HEK293 (cell line): ENCODE results near the gene PHLDB1.
A peak's percentile ranks its signal among the peaks of the same experiment; 100 is the strongest.
"Not testable (repeated sequence)": the region's sequence is repeated elsewhere in the genome, so short reads cannot be mapped to it uniquely, and the experiment has no call there.

Experiments
- CTCF ChIA-PET: fragments of 350-600 bp; formaldehyde crosslinking; extraction: SDS; loops from one replicate; lab custom pipeline; 2021; ENCODE audit warnings: antibody characterized with exemption; lab: Yijun Ruan, JAX
- POLR2A ChIA-PET: fragments of 300-600 bp; formaldehyde crosslinking; extraction: SDS; loops from one replicate; lab custom pipeline; 2020; ENCODE audit warnings: antibody characterized with exemption, inconsistent platforms; lab: Yijun Ruan, JAX
- H3K27ac ChIP-seq: fragments of 200-500 bp; sonication (Bioruptor generic); 2 replicates; pipeline ENCODE4 v1.5.1; 2014; ENCODE audit warnings: low read depth, low read length, control low read depth, inconsistent platforms; ENCODE audit errors: extremely low read depth
- H3K36me3 ChIP-seq, 2 experiments: fragments of 200-500 bp in 1 of 2; sonication (Bioruptor generic) in 1 of 2; 1 replicate in 1 of 2; 2 replicates in 1 of 2; pipeline ENCODE4 v1.5.1; 2014 to 2017; ENCODE audit warnings: inconsistent platforms in 2 of 2, low read length in 2 of 2; ENCODE audit not compliant: control insufficient read depth in 2 of 2, insufficient read depth in 1 of 2
- H3K4me1 ChIP-seq: fragments of 200-500 bp; sonication (Bioruptor generic); 2 replicates; pipeline ENCODE4 v1.5.1; 2014; ENCODE audit warnings: mild to moderate bottlenecking, low read length, inconsistent platforms; ENCODE audit not compliant: control insufficient read depth, insufficient read depth
- H3K4me3 ChIP-seq: 2 replicates; pipeline ENCODE4 v1.5.1; 2011; ENCODE audit warnings: low read depth, mild to moderate bottlenecking, control low read depth, low read length, moderate library complexity
- H3K9me3 ChIP-seq: fragments of 200-500 bp; sonication (Bioruptor generic); 2 replicates; pipeline ENCODE4 v1.5.1; 2014; ENCODE audit warnings: low read depth, low read length, inconsistent platforms; ENCODE audit not compliant: control insufficient read depth, insufficient read depth
- GFI1B ChIP-seq: fragments of 450-650 bp; formaldehyde crosslinking; IDR thresholded peaks from 2 replicates; pipeline ENCODE4 v1.5.1; 2016; ENCODE audit warnings: missing biosample characterization, missing genetic modification characterization
- GLI2 ChIP-seq: fragments of 450-650 bp; formaldehyde crosslinking; IDR thresholded peaks from 2 replicates; pipeline ENCODE4; 2017; ENCODE audit warnings: missing biosample characterization, missing genetic modification characterization, low read depth, borderline replicate concordance
- MZF1 ChIP-seq: fragments of 450-650 bp; formaldehyde crosslinking; IDR thresholded peaks from 2 replicates; pipeline ENCODE4 v1.5.1; 2017; ENCODE audit warnings: missing biosample characterization, missing genetic modification characterization, borderline replicate concordance
- RBAK ChIP-seq: fragments of 450-650 bp; formaldehyde crosslinking; IDR thresholded peaks from 2 replicates; pipeline ENCODE4 v1.5.1; 2016; ENCODE audit warnings: missing biosample characterization, missing genetic modification characterization
- SP3 ChIP-seq: fragments of 450-650 bp; formaldehyde crosslinking; IDR thresholded peaks from 2 replicates; pipeline ENCODE4 v1.5.1; 2016; ENCODE audit warnings: missing biosample characterization, missing genetic modification characterization
- WT1 ChIP-seq: fragments of 450-650 bp; formaldehyde crosslinking; IDR thresholded peaks from 2 replicates; pipeline ENCODE4 v1.5.1; 2016; ENCODE audit warnings: missing biosample characterization, missing genetic modification characterization
- ZBTB1 ChIP-seq: fragments of 450-650 bp; formaldehyde crosslinking; IDR thresholded peaks from 2 replicates; pipeline ENCODE4 v1.5.1; 2016; ENCODE audit warnings: missing biosample characterization, missing genetic modification characterization
- ZBTB8A ChIP-seq: fragments of 450-650 bp; formaldehyde crosslinking; IDR thresholded peaks from 2 replicates; pipeline ENCODE4 v1.5.1; 2016; ENCODE audit warnings: missing biosample characterization, missing genetic modification characterization
- ZFP37 ChIP-seq: fragments of 450-650 bp; formaldehyde crosslinking; IDR thresholded peaks from 2 replicates; pipeline ENCODE4 v1.5.1; 2016; ENCODE audit warnings: missing biosample characterization, missing genetic modification characterization
- ZNF16 ChIP-seq: fragments of 450-650 bp; formaldehyde crosslinking; IDR thresholded peaks from 2 replicates; pipeline ENCODE4 v1.5.1; 2016; ENCODE audit warnings: low read depth, missing biosample characterization, missing genetic modification characterization
- ZNF19 ChIP-seq: fragments of 450-650 bp; formaldehyde crosslinking; IDR thresholded peaks from 2 replicates; pipeline ENCODE4; 2016; ENCODE audit warnings: missing biosample characterization, missing genetic modification characterization, low read depth
- ZNF266 ChIP-seq: fragments of 450-650 bp; formaldehyde crosslinking; IDR thresholded peaks from 2 replicates; pipeline ENCODE4 v1.5.1; 2016; ENCODE audit warnings: missing biosample characterization, missing genetic modification characterization, low read depth
- ZNF354C ChIP-seq: fragments of 450-650 bp; formaldehyde crosslinking; IDR thresholded peaks from 2 replicates; pipeline ENCODE4 v1.5.1; 2016; ENCODE audit warnings: missing biosample characterization, missing genetic modification characterization, low read depth, borderline replicate concordance
- ZNF366 ChIP-seq: fragments of 450-650 bp; formaldehyde crosslinking; conservative IDR thresholded peaks from 2 replicates; pipeline ENCODE4 v1.5.1; 2016; ENCODE audit warnings: missing biosample characterization, missing genetic modification characterization
- ZNF394 ChIP-seq: fragments of 450-650 bp; formaldehyde crosslinking; IDR thresholded peaks from 2 replicates; pipeline ENCODE4 v1.5.1; 2016; ENCODE audit warnings: missing biosample characterization, missing genetic modification characterization, mild to moderate bottlenecking, moderate library complexity, borderline replicate concordance
- ZNF404 ChIP-seq: fragments of 450-650 bp; formaldehyde crosslinking; IDR thresholded peaks from 2 replicates; pipeline ENCODE4 v1.5.1; 2017; ENCODE audit warnings: missing biosample characterization, missing genetic modification characterization
- ZNF426 ChIP-seq: fragments of 450-650 bp; formaldehyde crosslinking; IDR thresholded peaks from 2 replicates; pipeline ENCODE4 v1.5.1; 2017; ENCODE audit warnings: missing biosample characterization, missing genetic modification characterization, mild to moderate bottlenecking, inconsistent platforms, moderate library complexity
- ZNF433 ChIP-seq: fragments of 450-650 bp; formaldehyde crosslinking; IDR thresholded peaks from 2 replicates; pipeline ENCODE4 v1.5.1; 2016; ENCODE audit warnings: missing biosample characterization, missing genetic modification characterization, low read depth
- ZNF510 ChIP-seq: fragments of 450-650 bp; formaldehyde crosslinking; IDR thresholded peaks from 2 replicates; pipeline ENCODE4 v1.5.1; 2018; ENCODE audit warnings: mild to moderate bottlenecking, missing genetic modification characterization, missing biosample characterization; ENCODE audit not compliant: insufficient replicate concordance
- ZNF530 ChIP-seq: fragments of 450-650 bp; formaldehyde crosslinking; IDR thresholded peaks from 2 replicates; pipeline ENCODE4 v1.5.1; 2016; ENCODE audit warnings: low read depth, missing biosample characterization, missing genetic modification characterization
- ZNF555 ChIP-seq: fragments of 450-650 bp; formaldehyde crosslinking; conservative IDR thresholded peaks from 2 replicates; pipeline ENCODE4 v1.5.1; 2017; ENCODE audit warnings: missing biosample characterization, mild to moderate bottlenecking, missing genetic modification characterization, inconsistent platforms
- ZNF558 ChIP-seq: fragments of 450-650 bp; formaldehyde crosslinking; IDR thresholded peaks from 2 replicates; pipeline ENCODE4 v1.5.1; 2016; ENCODE audit warnings: missing biosample characterization, missing genetic modification characterization
- ZNF610 ChIP-seq: fragments of 450-650 bp; formaldehyde crosslinking; IDR thresholded peaks from 2 replicates; pipeline ENCODE4 v1.5.1; 2016; ENCODE audit warnings: missing biosample characterization, missing genetic modification characterization, borderline replicate concordance
- ZNF623 ChIP-seq: fragments of 450-650 bp; formaldehyde crosslinking; IDR thresholded peaks from 2 replicates; pipeline ENCODE4 v1.5.1; 2016; ENCODE audit warnings: missing biosample characterization, missing genetic modification characterization
- ZNF629 ChIP-seq: fragments of 450-650 bp; formaldehyde crosslinking; IDR thresholded peaks from 2 replicates; pipeline ENCODE4 v1.5.1; 2017; ENCODE audit warnings: missing biosample characterization, missing genetic modification characterization
- ZNF654 ChIP-seq: fragments of 450-650 bp; formaldehyde crosslinking; IDR thresholded peaks from 2 replicates; pipeline ENCODE4 v1.5.1; 2016; ENCODE audit warnings: low read depth, missing biosample characterization, missing genetic modification characterization
- ZNF664 ChIP-seq: fragments of 450-650 bp; formaldehyde crosslinking; IDR thresholded peaks from 2 replicates; pipeline ENCODE4 v1.5.1; 2016; ENCODE audit warnings: missing biosample characterization, missing genetic modification characterization
- TF ChIP-seq, protein P1 (sequence below): fragments of 450-650 bp; formaldehyde crosslinking; conservative IDR thresholded peaks from 2 replicates; pipeline ENCODE4 v1.5.1; 2016; ENCODE audit warnings: low read depth, missing biosample characterization, missing genetic modification characterization
- TF ChIP-seq, protein P2 (sequence below): fragments of 450-650 bp; formaldehyde crosslinking; IDR thresholded peaks from 2 replicates; pipeline ENCODE4 v1.5.1; 2016; ENCODE audit warnings: missing biosample characterization, missing genetic modification characterization

Gene PHLDB1

DNA sequence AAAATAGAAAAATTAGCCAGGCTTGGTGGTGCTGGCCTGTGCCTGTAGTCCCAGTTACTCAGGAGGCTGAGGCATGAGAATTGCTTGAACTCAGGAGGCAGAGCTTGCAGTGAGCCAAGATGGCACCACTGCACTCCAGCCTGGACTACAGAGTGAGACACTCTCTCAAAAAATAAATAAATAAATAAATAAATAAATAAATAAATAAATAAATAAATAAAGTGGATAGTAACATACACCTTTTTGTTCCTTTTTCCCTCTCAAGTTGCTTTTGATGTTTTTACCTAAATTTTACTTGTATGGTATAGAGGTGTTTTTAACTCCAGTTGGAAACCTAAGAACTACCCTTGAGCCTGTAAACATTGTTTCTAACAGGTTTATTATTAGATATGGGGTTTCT, 29.4 kb upstream of the PHLDB1 start:
- H3K4me1 ChIP-seq, H3K4me3 ChIP-seq, H3K9me3 ChIP-seq, POLR2A ChIA-PET, H3K27ac ChIP-seq: not testable (repeated sequence)
- CTCF ChIA-PET = interaction anchor here (0.6 kb wide), 1 partner anchor 57 kb away, joined by 3 read pairs; no protein-coding TSS in a partner anchor
- H3K36me3 ChIP-seq = peaks cover 6 to 30% of the 10 kb centered on the region in 2 experiments; a peak in 2 of 3 replicates
- TF ChIP-seq GFI1B (tag by site-specific recombination) = 0 out of 2 replicates have a peak, but pooled peaks have one; percentile 39
- 0 out of 2 replicates have a peak, but pooled peaks have one; percentile 22 for TF ChIP-seq ZNF366 (tag by site-specific recombination)
- peak; percentile 17; the same call in 1 of the 2 replicates for TF ChIP-seq ZNF16 (tag by site-specific recombination)
- TF ChIP-seq, protein P1, sequence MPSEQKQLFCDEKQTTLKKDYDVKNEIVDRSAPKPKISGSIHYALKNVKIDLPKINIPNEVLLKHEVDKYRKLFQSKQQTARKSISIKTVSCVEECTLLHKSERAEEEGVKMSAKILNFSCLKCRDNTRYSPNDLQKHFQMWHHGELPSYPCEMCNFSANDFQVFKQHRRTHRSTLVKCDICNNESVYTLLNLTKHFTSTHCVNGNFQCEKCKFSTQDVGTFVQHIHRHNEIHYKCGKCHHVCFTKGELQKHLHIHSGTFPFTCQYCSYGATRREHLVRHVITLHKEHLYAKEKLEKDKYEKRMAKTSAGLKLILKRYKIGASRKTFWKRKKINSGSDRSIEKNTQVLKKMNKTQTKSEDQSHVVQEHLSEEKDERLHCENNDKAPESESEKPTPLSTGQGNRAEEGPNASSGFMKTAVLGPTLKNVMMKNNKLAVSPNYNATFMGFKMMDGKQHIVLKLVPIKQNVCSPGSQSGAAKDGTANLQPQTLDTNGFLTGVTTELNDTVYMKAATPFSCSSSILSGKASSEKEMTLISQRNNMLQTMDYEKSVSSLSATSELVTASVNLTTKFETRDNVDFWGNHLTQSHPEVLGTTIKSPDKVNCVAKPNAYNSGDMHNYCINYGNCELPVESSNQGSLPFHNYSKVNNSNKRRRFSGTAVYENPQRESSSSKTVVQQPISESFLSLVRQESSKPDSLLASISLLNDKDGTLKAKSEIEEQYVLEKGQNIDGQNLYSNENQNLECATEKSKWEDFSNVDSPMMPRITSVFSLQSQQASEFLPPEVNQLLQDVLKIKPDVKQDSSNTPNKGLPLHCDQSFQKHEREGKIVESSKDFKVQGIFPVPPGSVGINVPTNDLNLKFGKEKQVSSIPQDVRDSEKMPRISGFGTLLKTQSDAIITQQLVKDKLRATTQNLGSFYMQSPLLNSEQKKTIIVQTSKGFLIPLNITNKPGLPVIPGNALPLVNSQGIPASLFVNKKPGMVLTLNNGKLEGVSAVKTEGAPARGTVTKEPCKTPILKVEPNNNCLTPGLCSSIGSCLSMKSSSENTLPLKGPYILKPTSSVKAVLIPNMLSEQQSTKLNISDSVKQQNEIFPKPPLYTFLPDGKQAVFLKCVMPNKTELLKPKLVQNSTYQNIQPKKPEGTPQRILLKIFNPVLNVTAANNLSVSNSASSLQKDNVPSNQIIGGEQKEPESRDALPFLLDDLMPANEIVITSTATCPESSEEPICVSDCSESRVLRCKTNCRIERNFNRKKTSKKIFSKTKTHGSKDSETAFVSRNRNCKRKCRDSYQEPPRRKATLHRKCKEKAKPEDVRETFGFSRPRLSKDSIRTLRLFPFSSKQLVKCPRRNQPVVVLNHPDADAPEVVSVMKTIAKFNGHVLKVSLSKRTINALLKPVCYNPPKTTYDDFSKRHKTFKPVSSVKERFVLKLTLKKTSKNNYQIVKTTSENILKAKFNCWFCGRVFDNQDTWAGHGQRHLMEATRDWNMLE = peak; percentile 97
- TF ChIP-seq ZNF530 = peak; percentile 58; the same call in 1 of the 2 replicates
- TF ChIP-seq ZNF558 (tag by site-specific recombination) = peak; percentile 92
- TF ChIP-seq WT1 (tag by site-specific recombination) = 0 out of 2 replicates have a peak, but pooled peaks have one; percentile 29
- peak; percentile 85 for TF ChIP-seq ZNF510 (tag by site-specific recombination)
- TF ChIP-seq MZF1 (tag by site-specific recombination) = peak; percentile 20; the same call in 1 of the 2 replicates
- peak; percentile 99 for TF ChIP-seq ZNF394
- TF ChIP-seq ZNF354C = peak; percentile 91; the same call in 1 of the 2 replicates
- 0 out of 2 replicates have a peak, but pooled peaks have one; percentile 66 for TF ChIP-seq ZBTB1 (tag by site-specific recombination)
- TF ChIP-seq ZNF610 = 0 out of 2 replicates have a peak, but pooled peaks have one; percentile 39
- peak; percentile 64; the same call in 1 of the 2 replicates for TF ChIP-seq ZFP37 (tag by site-specific recombination)
- peak; percentile 53; the same call in 1 of the 2 replicates for TF ChIP-seq GLI2 (tag by site-specific recombination)
- TF ChIP-seq ZNF433 (tag by site-specific recombination) = peak; percentile 78; the same call in 1 of the 2 replicates
- peak; percentile 95 for TF ChIP-seq ZNF404
- peak; percentile 80 for TF ChIP-seq ZNF629 (tag by site-specific recombination)
- peak; percentile 95 for TF ChIP-seq ZNF555 (tag by site-specific recombination)
- peak; percentile 84 for TF ChIP-seq ZBTB8A (tag by site-specific recombination)
- peak; percentile 52 for TF ChIP-seq ZNF654 (tag by site-specific recombination)
- TF ChIP-seq ZNF664 (tag by site-specific recombination) = peak; percentile 74; the same call in 1 of the 2 replicates
- TF ChIP-seq SP3 = 0 out of 2 replicates have a peak, but pooled peaks have one; percentile 26
- 0 out of 2 replicates have a peak, but pooled peaks have one; percentile 46 for TF ChIP-seq ZNF19 (tag by site-specific recombination)
- TF ChIP-seq, protein P2, sequence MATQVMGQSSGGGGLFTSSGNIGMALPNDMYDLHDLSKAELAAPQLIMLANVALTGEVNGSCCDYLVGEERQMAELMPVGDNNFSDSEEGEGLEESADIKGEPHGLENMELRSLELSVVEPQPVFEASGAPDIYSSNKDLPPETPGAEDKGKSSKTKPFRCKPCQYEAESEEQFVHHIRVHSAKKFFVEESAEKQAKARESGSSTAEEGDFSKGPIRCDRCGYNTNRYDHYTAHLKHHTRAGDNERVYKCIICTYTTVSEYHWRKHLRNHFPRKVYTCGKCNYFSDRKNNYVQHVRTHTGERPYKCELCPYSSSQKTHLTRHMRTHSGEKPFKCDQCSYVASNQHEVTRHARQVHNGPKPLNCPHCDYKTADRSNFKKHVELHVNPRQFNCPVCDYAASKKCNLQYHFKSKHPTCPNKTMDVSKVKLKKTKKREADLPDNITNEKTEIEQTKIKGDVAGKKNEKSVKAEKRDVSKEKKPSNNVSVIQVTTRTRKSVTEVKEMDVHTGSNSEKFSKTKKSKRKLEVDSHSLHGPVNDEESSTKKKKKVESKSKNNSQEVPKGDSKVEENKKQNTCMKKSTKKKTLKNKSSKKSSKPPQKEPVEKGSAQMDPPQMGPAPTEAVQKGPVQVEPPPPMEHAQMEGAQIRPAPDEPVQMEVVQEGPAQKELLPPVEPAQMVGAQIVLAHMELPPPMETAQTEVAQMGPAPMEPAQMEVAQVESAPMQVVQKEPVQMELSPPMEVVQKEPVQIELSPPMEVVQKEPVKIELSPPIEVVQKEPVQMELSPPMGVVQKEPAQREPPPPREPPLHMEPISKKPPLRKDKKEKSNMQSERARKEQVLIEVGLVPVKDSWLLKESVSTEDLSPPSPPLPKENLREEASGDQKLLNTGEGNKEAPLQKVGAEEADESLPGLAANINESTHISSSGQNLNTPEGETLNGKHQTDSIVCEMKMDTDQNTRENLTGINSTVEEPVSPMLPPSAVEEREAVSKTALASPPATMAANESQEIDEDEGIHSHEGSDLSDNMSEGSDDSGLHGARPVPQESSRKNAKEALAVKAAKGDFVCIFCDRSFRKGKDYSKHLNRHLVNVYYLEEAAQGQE (tag by site-specific recombination) = peak; percentile 80
- TF ChIP-seq RBAK (tag by site-specific recombination) = peak; percentile 67; the same call in 1 of the 2 replicates
- peak; percentile 97 for TF ChIP-seq ZNF426 (tag by site-specific recombination)
- TF ChIP-seq ZNF623 (tag by site-specific recombination) = peak; percentile 88
- TF ChIP-seq ZNF266 (tag by site-specific recombination) = peak; percentile 80
